ENCODE data around the gene PARD3B. TPM values are rescaled to one million over a fixed set of nuclear protein-coding genes. Genes with fewer than 3 reads are reported as not detected.

The PARD3B gene
- total RNA-seq, 1 experiment from 2014 or later, result 7.6 TPM

GRCh38 chr2:205216092-205216491, 670.8 kb downstream of the PARD3B start:
- H2AFZ ChIP-seq, result no peak overlapping the region
- H3K4me2 ChIP-seq, result no peak overlapping the region
- H3K79me2 ChIP-seq (ENCODE audit: low read depth), result no peaks in the 10 kb centered on the region
- CTCF ChIA-PET, result no interaction called here
- intact Hi-C loops (cut with micrococcal nuclease; ENCODE audit: unreplicated experiment), result no loop called here
- no peaks in the 10 kb centered on the region for H3K9me2 ChIP-seq (ENCODE audit: insufficient read depth)
- no peaks in the 10 kb centered on the region for H3K4me1 ChIP-seq (replicated peaks; ENCODE audit: insufficient read depth)
- no TSS peak for BruUV-seq (replicated peaks)
- no peak overlapping the region for H3K27ac ChIP-seq
- no peaks in the 10 kb centered on the region for H4K20me1 ChIP-seq (ENCODE audit: insufficient read depth)
- DNase-seq, result no peak
- no peaks in the 10 kb centered on the region for H3K9me3 ChIP-seq (ENCODE audit: insufficient read depth, low read depth)
- no peaks in the 10 kb centered on the region for H3F3A ChIP-seq (ENCODE audit: insufficient read depth, low read depth)
- no peak overlapping the region for H3K4me3 ChIP-seq
- H3K36me3 ChIP-seq (ENCODE audit: low read depth), result no peaks in the 10 kb centered on the region
- H3K27me3 ChIP-seq (ENCODE audit: insufficient read depth, low read depth), result no peaks in the 10 kb centered on the region
- TF ChIP-seq CTCF (conservative IDR thresholded peaks at IDR 0.05) (no peak), EZH2 (IDR thresholded peaks at IDR 0.05; ENCODE audit: low read depth) (no peak)
- POLR2A ChIA-PET (ENCODE audit: unreplicated experiment), result no interaction called here

DNA sequence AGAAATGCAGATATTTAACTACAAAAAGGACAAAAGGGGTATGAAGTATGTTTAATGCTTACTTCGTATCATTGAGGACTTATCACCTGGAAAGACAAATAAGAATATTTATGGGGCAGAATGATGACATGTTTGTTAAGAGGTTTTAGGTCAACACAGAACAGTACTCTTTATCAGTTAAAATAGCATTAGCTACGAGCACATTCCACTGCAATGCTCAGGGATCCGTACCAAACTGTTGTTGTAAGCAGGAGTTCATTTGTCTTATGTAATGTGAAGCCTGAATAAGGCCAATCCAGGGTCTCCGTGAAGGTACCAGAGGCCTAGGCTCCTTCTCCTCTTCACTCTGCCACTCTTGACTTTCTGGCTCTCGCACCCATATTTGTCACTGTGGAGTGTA, 671.3 kb downstream of the PARD3B start:
- H3K4me3 ChIP-seq, result no peak overlapping the region
- BruUV-seq (replicated peaks), result no TSS peak
- H2AFZ ChIP-seq, result no peak overlapping the region
- no peaks in the 10 kb centered on the region for H3K36me3 ChIP-seq (ENCODE audit: low read depth)
- TF ChIP-seq EZH2 (IDR thresholded peaks at IDR 0.05; ENCODE audit: low read depth) (no peak), CTCF (conservative IDR thresholded peaks at IDR 0.05) (no peak)
- H3K9me3 ChIP-seq (ENCODE audit: insufficient read depth, low read depth), result no peaks in the 10 kb centered on the region
- no peaks in the 10 kb centered on the region for H4K20me1 ChIP-seq (ENCODE audit: insufficient read depth)
- no peaks in the 10 kb centered on the region for H3K4me1 ChIP-seq (replicated peaks; ENCODE audit: insufficient read depth)
- intact Hi-C loops (cut with micrococcal nuclease; ENCODE audit: unreplicated experiment), result no loop called here
- no peak for DNase-seq
- H3K9me2 ChIP-seq (ENCODE audit: insufficient read depth), result no peaks in the 10 kb centered on the region
- no peaks in the 10 kb centered on the region for H3K79me2 ChIP-seq (ENCODE audit: low read depth)
- CTCF ChIA-PET, result no interaction called here
- no peaks in the 10 kb centered on the region for H3F3A ChIP-seq (ENCODE audit: insufficient read depth, low read depth)
- POLR2A ChIA-PET (ENCODE audit: unreplicated experiment), result no interaction called here
- no peak overlapping the region for H3K4me2 ChIP-seq
- no peak overlapping the region for H3K27ac ChIP-seq
- no peaks in the 10 kb centered on the region for H3K27me3 ChIP-seq (ENCODE audit: insufficient read depth, low read depth)

DNA sequence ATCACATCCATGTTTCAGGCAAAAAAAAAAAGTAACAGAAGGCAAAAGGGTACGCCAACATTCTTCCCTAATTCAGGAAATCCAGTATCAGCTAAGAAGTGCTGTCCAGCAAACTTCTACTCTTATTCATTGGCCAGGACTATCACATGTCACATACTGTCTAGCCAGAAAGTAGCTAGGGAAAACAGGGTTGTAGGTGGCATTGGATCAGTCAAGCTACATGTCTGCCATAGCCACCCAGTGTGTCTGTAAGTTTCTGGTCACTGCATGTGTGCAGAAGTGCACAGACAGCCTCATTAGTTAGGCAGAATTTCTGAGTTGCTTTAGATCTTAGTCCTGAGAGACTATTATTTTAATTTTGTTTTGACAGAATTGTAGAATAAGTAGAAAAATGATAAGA, 671.7 kb downstream of the PARD3B start:
- Histone ChIP-seq H3K79me2 (ENCODE audit: low read depth) (no peaks in the 10 kb centered on the region), H3F3A (ENCODE audit: insufficient read depth, low read depth) (no peaks in the 10 kb centered on the region), H3K4me3 (no peak overlapping the region), H3K9me3 (ENCODE audit: insufficient read depth, low read depth) (no peaks in the 10 kb centered on the region), H3K36me3 (ENCODE audit: low read depth) (no peaks in the 10 kb centered on the region), H3K9me2 (ENCODE audit: insufficient read depth) (no peaks in the 10 kb centered on the region), H2AFZ (no peak overlapping the region), H4K20me1 (ENCODE audit: insufficient read depth) (no peaks in the 10 kb centered on the region), H3K27ac (no peak overlapping the region), H3K4me2 (no peak overlapping the region), H3K4me1 (replicated peaks; ENCODE audit: insufficient read depth) (no peaks in the 10 kb centered on the region), H3K27me3 (ENCODE audit: insufficient read depth, low read depth) (no peaks in the 10 kb centered on the region)
- ChIA-PET CTCF (no interaction called here), POLR2A (ENCODE audit: unreplicated experiment) (no interaction called here)
- intact Hi-C loops (cut with micrococcal nuclease; ENCODE audit: unreplicated experiment), result no loop called here
- DNase-seq, result no peak
- TF ChIP-seq CTCF (conservative IDR thresholded peaks at IDR 0.05) (no peak), EZH2 (IDR thresholded peaks at IDR 0.05; ENCODE audit: low read depth) (no peak)
- BruUV-seq (replicated peaks), result no TSS peak

Measured in PC-9 (cell line).